Ascending aorta (tissue), 2 donors: ENCODE results near the gene CLCN2. TPM values are rescaled to one million over a fixed set of nuclear protein-coding genes. Genes with fewer than 3 reads are reported as not detected.
A peak's percentile ranks its signal among the peaks of the same experiment; 100 is the strongest.

ENCODE experiments used
- DNase-seq, 2 donors: peaks; one replicate each; pipeline ENCODE4 v3.0.0-alpha.2; 2019; ENCODE audit warnings: low spot score in 2 of 2
- H3K27ac ChIP-seq, 2 donors: fragments of 200-600 bp; sonication (generic); one replicate each; pipeline ENCODE4 v1.5.1; 2016 to 2017; ENCODE audit warnings: mild to moderate bottlenecking in 1 of 2
- H3K27me3 ChIP-seq: fragments of 200-600 bp; sonication (generic); one replicate; pipeline ENCODE4 v1.5.1; 2017
- H3K36me3 ChIP-seq, 2 donors: fragments of 200-600 bp; sonication (generic); one replicate each; pipeline ENCODE4 v1.5.1; 2016
- H3K4me1 ChIP-seq, 2 donors: fragments of 200-600 bp; sonication (generic); one replicate each; pipeline ENCODE4 v1.5.1; 2016 to 2017; ENCODE audit warnings: mild to moderate bottlenecking in 1 of 2
- H3K4me3 ChIP-seq, 2 donors: fragments of 200-600 bp; sonication (generic); one replicate each; pipeline ENCODE4 v1.5.1; 2016 to 2017; ENCODE audit warnings: mild to moderate bottlenecking in 1 of 2
- H3K9me3 ChIP-seq, 2 donors: fragments of 200-600 bp; sonication (generic); one replicate each; pipeline ENCODE4 v1.5.1; 2016
- CTCF ChIP-seq, 3 experiments: fragments of 200-600 bp in 2 of 3; fragments of 450-650 bp in 1 of 3; sonication (generic) in 2 of 3; IDR thresholded peaks; one replicate each; pipeline ENCODE4 v1.5.1; 2016 to 2019; ENCODE audit warnings: antibody characterized with exemption in 3 of 3, mild to moderate bottlenecking in 1 of 3, moderate library complexity in 1 of 3
- intact Hi-C: fragments of 100-400 bp; cut with DNase I; formaldehyde crosslinking; loops from one replicate; pipeline ENCODE4 v1.15.1; 2023
- total RNA-seq: library from RNA; depleted of rRNA; stranded (reverse); fragments of >200 nt; gene quantifications from one replicate; pipeline ENCODE4 v1.1.0, GENCODE V29; 2016

CLCN2 gene
- total RNA-seq, 1 donor from 2014 or later, result 31.2 TPM

- intact Hi-C loops, result loop anchor here (5.0 to 10.0 kb wide), 2 partner anchors 344 to 407 kb away; partner anchors contain the start of gene MAGEF1
- no peak for DNase-seq
- no peak for TF ChIP-seq CTCF (IDR thresholded peaks at IDR 0.05)
- Histone ChIP-seq H3K27me3 (no peaks in the 10 kb centered on the region), H3K4me3 (no peak overlapping the region), H3K4me1 (peaks cover 19 to 28% of the 10 kb centered on the region in 2 donors), H3K9me3 (no peaks in the 10 kb centered on the region), H3K36me3 (peaks cover 8 to 29% of the 10 kb centered on the region in 2 donors), H3K27ac (peak overlapping the region; percentile 75 to 80)
These were observed 6.7 kb upstream of the CLCN2 start for GRCh38 chr3:184368116-184368515.

GRCh38 chr3:184366619-184367289 is 5.3 kb upstream of the CLCN2 start:
- H3K27me3 ChIP-seq, result no peaks in the 10 kb centered on the region
- H3K27ac ChIP-seq, result no peak overlapping the region
- no peak for TF ChIP-seq CTCF (IDR thresholded peaks at IDR 0.05)
- intact Hi-C loops, result loop anchor here (5.0 to 10.0 kb wide), 2 partner anchors 346 to 408 kb away; partner anchors contain the start of gene MAGEF1
- peaks cover 8 to 29% of the 10 kb centered on the region in 2 donors for H3K36me3 ChIP-seq
- H3K4me3 ChIP-seq, result no peak overlapping the region
- no peak for DNase-seq
- H3K9me3 ChIP-seq, result no peaks in the 10 kb centered on the region
- peaks cover 19 to 28% of the 10 kb centered on the region in 2 donors for H3K4me1 ChIP-seq

GRCh38 chr3:184362668-184363546 is 1.5 kb upstream of the CLCN2 start:
- Histone ChIP-seq H3K4me1 (peaks cover 5 to 15% of the 10 kb centered on the region in 2 donors), H3K27me3 (no peaks in the 10 kb centered on the region), H3K4me3 (peak overlapping the region; percentile 64 to 78), H3K36me3 (peaks cover 8 to 24% of the 10 kb centered on the region in 2 donors), H3K27ac (peak overlapping the region; percentile 99 to 100), H3K9me3 (no peaks in the 10 kb centered on the region)
- intact Hi-C loops, result loop anchor here (1.0 to 10.0 kb wide), 4 partner anchors 48 to 412 kb away; partner anchors contain the start of genes ABCC5 and ABCF3
- DNase-seq, result peak; percentile 79 to 98
- TF ChIP-seq CTCF (IDR thresholded peaks at IDR 0.05), result peak in 2 of 3 experiments; percentile 56 to 68

GRCh38 chr3:184361932-184362667 is 695 bp upstream of the CLCN2 start:
- Histone ChIP-seq H3K4me1 (peaks cover 5 to 15% of the 10 kb centered on the region in 2 donors), H3K27ac (peak overlapping the region; percentile 99 to 100), H3K36me3 (peaks cover 8 to 25% of the 10 kb centered on the region in 2 donors), H3K9me3 (no peaks in the 10 kb centered on the region), H3K27me3 (no peaks in the 10 kb centered on the region), H3K4me3 (peak overlapping the region; percentile 64 to 78)
- no peak for TF ChIP-seq CTCF (IDR thresholded peaks at IDR 0.05)
- DNase-seq, result peak; percentile 35 to 84
- intact Hi-C loops, result loop anchor here (1.0 to 10.0 kb wide), 6 partner anchors 27 to 413 kb away; partner anchors contain the start of genes ABCC5, ABCF3 and PSMD2
